Stomach (tissue), 4 donors: ENCODE results near the gene SPAG16.

Experiments
- EP300 ChIP-seq: sonication (generic); formaldehyde crosslinking; IDR thresholded peaks from one replicate; pipeline ENCODE4 v1.6.1; 2017; ENCODE audit warnings: antibody characterized with exemption
- POLR2A ChIP-seq, 4 donors: fragments of 450-650 bp; IDR thresholded peaks; one replicate each; pipeline ENCODE4 v1.6.1; 2016; ENCODE audit warnings: antibody characterized with exemption in 4 of 4, control low read depth in 2 of 4, mild to moderate bottlenecking in 1 of 4, moderate library complexity in 1 of 4
- TF ChIP-seq, protein P1 (sequence below), 7 experiments: fragments of 450-650 bp in 4 of 7; fragments of 200-600 bp in 3 of 7; sonication (generic) in 3 of 7; IDR thresholded peaks; one replicate each; pipeline ENCODE4 v1.5.1; 2016 to 2019; ENCODE audit warnings: antibody characterized with exemption in 7 of 7, control low read depth in 2 of 7, mild to moderate bottlenecking in 1 of 7

DNA sequence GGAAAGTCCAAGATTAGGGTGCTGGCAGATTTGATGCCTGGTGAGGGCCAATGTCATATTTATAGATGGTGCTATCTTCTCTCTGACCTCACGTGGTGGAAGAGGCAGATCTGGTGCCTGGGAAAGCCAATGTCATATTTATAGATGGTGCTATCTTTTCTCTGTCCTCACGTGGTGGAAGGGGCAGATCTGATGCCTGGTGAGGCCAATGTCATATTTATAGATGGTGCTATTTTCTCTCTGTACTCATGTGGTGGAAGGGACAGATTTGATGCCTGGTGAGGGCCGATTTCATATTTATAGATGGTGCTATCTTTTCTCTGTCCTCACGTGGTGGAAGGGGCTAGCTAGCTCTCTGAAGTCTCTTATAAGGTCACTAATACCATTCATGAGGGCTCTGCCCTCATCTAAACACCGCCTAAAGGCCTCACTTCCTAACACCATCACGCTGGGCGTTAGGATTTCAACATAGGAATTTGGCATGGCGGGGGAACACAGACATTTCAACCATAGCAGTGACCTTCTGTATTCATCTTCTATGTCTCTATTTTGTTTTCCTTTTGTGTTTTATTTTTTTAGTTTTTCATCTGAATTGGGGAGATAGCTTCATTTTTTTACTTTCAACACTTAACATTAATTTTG is 278.4 kb downstream of the SPAG16 start:
- no peak for TF ChIP-seq POLR2A (IDR thresholded peaks at IDR 0.05)
- TF ChIP-seq, protein P1, sequence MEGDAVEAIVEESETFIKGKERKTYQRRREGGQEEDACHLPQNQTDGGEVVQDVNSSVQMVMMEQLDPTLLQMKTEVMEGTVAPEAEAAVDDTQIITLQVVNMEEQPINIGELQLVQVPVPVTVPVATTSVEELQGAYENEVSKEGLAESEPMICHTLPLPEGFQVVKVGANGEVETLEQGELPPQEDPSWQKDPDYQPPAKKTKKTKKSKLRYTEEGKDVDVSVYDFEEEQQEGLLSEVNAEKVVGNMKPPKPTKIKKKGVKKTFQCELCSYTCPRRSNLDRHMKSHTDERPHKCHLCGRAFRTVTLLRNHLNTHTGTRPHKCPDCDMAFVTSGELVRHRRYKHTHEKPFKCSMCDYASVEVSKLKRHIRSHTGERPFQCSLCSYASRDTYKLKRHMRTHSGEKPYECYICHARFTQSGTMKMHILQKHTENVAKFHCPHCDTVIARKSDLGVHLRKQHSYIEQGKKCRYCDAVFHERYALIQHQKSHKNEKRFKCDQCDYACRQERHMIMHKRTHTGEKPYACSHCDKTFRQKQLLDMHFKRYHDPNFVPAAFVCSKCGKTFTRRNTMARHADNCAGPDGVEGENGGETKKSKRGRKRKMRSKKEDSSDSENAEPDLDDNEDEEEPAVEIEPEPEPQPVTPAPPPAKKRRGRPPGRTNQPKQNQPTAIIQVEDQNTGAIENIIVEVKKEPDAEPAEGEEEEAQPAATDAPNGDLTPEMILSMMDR (IDR thresholded peaks at IDR 0.05) = no peak
- TF ChIP-seq EP300 = no peak
